ENCODE measurements around the gene USF2. TPM values are rescaled to one million over a fixed set of nuclear protein-coding genes. Genes with fewer than 3 reads are reported as not detected.

USF2 gene
- total RNA-seq, 2 experiments from 2014 or later, result 138 to 154 TPM

- CTCF ChIA-PET, result no interaction called here
- ATAC-seq (no peak), DNase-seq (no peak)
- H3K36me3 Mint-ChIP-seq, result no peaks in the 10 kb centered on the region
- no peak overlapping the region for H3K4me3 Mint-ChIP-seq
- peaks cover 7% of the 10 kb centered on the region for H3K4me1 Mint-ChIP-seq
- H3K27me3 Mint-ChIP-seq, result peaks cover 16% of the 10 kb centered on the region
- H3K27ac Mint-ChIP-seq, result no peak overlapping the region
- H3K9me3 Mint-ChIP-seq (ENCODE audit: low read depth), result no peaks in the 10 kb centered on the region
These were observed 53.3 kb downstream of the USF2 start for GRCh38 chr19:35322014-35322413.

- CTCF ChIA-PET, result no interaction called here
- H3K27ac Mint-ChIP-seq, result no peak overlapping the region
These were observed 58.9 kb downstream of the USF2 start for GRCh38 chr19:35327642-35328041.

GRCh38 chr19:35328851-35329285, 60.1 kb downstream of the USF2 start, which contains the start of gene CD22:
Gene CD22, plus strand, starts transcription at chr19:35329187. Its CDS starts 2,854 bp downstream, at chr19:35332041.
- no peaks in the 10 kb centered on the region for H3K36me3 Mint-ChIP-seq
- CTCF ChIA-PET, result no interaction called here
- H3K4me3 Mint-ChIP-seq, result no peak within 1 kb of the TSS

More at GRCh38 chr19:35327642-35328041, 58.9 kb downstream of the USF2 start:
- no peaks in the 10 kb centered on the region for H3K36me3 Mint-ChIP-seq
- H3K4me1 Mint-ChIP-seq, result peaks cover 8% of the 10 kb centered on the region
- H3K4me3 Mint-ChIP-seq, result no peak overlapping the region
- DNase-seq, result no peak
- ATAC-seq, result no peak
- H3K9me3 Mint-ChIP-seq (ENCODE audit: low read depth), result no peaks in the 10 kb centered on the region
- H3K27me3 Mint-ChIP-seq, result peaks cover 23% of the 10 kb centered on the region

GRCh38 chr19:35329323-35329722, 60.6 kb downstream of the USF2 start:
- DNase-seq (no peak), ATAC-seq (no peak)
- CTCF ChIA-PET, result no interaction called here
- H3K4me1 Mint-ChIP-seq, result peaks cover 16% of the 10 kb centered on the region
- no peak overlapping the region for H3K27ac Mint-ChIP-seq
- H3K27me3 Mint-ChIP-seq, result peaks cover 25% of the 10 kb centered on the region
- no peaks in the 10 kb centered on the region for H3K9me3 Mint-ChIP-seq (ENCODE audit: low read depth)
- no peaks in the 10 kb centered on the region for H3K36me3 Mint-ChIP-seq
- no peak overlapping the region for H3K4me3 Mint-ChIP-seq

More at GRCh38 chr19:35328851-35329285, 60.1 kb downstream of the USF2 start, which contains the start of gene CD22:
- Mint-ChIP-seq H3K27ac (no peak within 1 kb of the TSS), H3K4me1 (peaks cover 15% of the 10 kb centered on the region), H3K27me3 (peaks cover 23% of the 10 kb centered on the region), H3K9me3 (ENCODE audit: low read depth) (no peaks in the 10 kb centered on the region)
- ATAC-seq (no peak), DNase-seq (no peak)

Other genes starting within 250 kb of the USF2 start
- gene SCN1B, start 238.5 kb upstream of the USF2 start, total RNA-seq, result under 1 TPM; 0.26 to 0.37 TPM
- not detected for gene HPN, start 227.2 kb upstream of the USF2 start, total RNA-seq
- gene FXYD3, start 153.1 kb upstream of the USF2 start, total RNA-seq, result not detected
- not detected for gene LGI4, start 133.9 kb upstream of the USF2 start, total RNA-seq
- gene FXYD1, start 130.1 kb upstream of the USF2 start, total RNA-seq, result under 1 TPM in 1 of 2 experiments, not detected in 1; 0.61 TPM
- 1 to 10 TPM; 1.1 to 1.9 TPM for gene FXYD7, start 125.7 kb upstream of the USF2 start, total RNA-seq
- 100 to 1,000 TPM; 262 to 354 TPM for gene FXYD5, start 114.2 kb upstream of the USF2 start, total RNA-seq
- not detected for gene FAM187B, start 40.2 kb upstream of the USF2 start, total RNA-seq
- gene LSR, start 20.0 kb upstream of the USF2 start, total RNA-seq, result 10 to 100 TPM in 1 of 2 experiments, 1 to 10 TPM in 1; 7.2 to 10.0 TPM
- under 1 TPM; 0.55 to 0.77 TPM for gene HAMP, start 13.6 kb downstream of the USF2 start, total RNA-seq
- gene MAG, start 23.2 kb downstream of the USF2 start, total RNA-seq, result under 1 TPM in 1 of 2 experiments, not detected in 1; 0.26 TPM
- under 1 TPM in 1 of 2 experiments, not detected in 1; 0.41 TPM for gene CD22, start 60.2 kb downstream of the USF2 start, total RNA-seq
- gene FFAR1, start 78.9 kb downstream of the USF2 start, total RNA-seq, result not detected
- gene FFAR3, start 89.5 kb downstream of the USF2 start, total RNA-seq, result not detected
- under 1 TPM in 1 of 2 experiments, not detected in 1; 0.12 TPM for gene GPR42, start 102.1 kb downstream of the USF2 start, total RNA-seq
- not detected for gene FFAR2, start 179.3 kb downstream of the USF2 start, total RNA-seq
- not detected for gene KRTDAP, start 221.5 kb downstream of the USF2 start, total RNA-seq
- not detected for gene DMKN, start 244.7 kb downstream of the USF2 start, total RNA-seq

All from activated CD8-positive, alpha-beta memory T cell treated with anti-CD3 and anti-CD28 coated beads, Interleukin-2, amount 10 ng/mL, durations not matched to agents 7 days and 5 days (primary cell).